Activated naive CD8-positive, alpha-beta T cell treated with anti-CD3 and anti-CD28 coated beads, Interleukin-2, amount 50 U/mL, for 24 hours (primary cell): Measurements from ENCODE around the gene TMEM256.

ENCODE experiments used
- ATAC-seq: fragments of 150-1000 bp; cut with Tn5 transposase; one replicate; pipeline ENCODE4 v1.10.0; 2021
- DNase-seq: peaks from one replicate; pipeline ENCODE4 v3.0.0; 2021
- H3K27ac Mint-ChIP-seq: one replicate; pipeline ENCODE4 v1.8.0; 2021; ENCODE audit warnings: mild to moderate bottlenecking, mixed read lengths
- H3K27me3 Mint-ChIP-seq: one replicate; pipeline ENCODE4 v1.8.0; 2021; ENCODE audit warnings: mixed read lengths
- H3K36me3 Mint-ChIP-seq: one replicate; pipeline ENCODE4 v1.8.0; 2021; ENCODE audit warnings: low read depth, mixed read lengths
- H3K4me1 Mint-ChIP-seq: one replicate; pipeline ENCODE4 v1.8.0; 2021; ENCODE audit warnings: mixed read lengths
- H3K4me3 Mint-ChIP-seq: one replicate; pipeline ENCODE4 v1.8.0; 2021; ENCODE audit warnings: mild to moderate bottlenecking, moderate library complexity, mixed read lengths
- H3K9me3 Mint-ChIP-seq: one replicate; pipeline ENCODE4 v1.8.0; 2021; ENCODE audit warnings: mixed read lengths

Gene TMEM256

GRCh38 chr17:7407082-7407481 is 3.2 kb upstream of the TMEM256 start:
- H3K4me1 Mint-ChIP-seq = peaks cover 18% of the 10 kb centered on the region
- ATAC-seq = no peak
- no peak for DNase-seq
- H3K4me3 Mint-ChIP-seq = no peak overlapping the region
- H3K9me3 Mint-ChIP-seq = no peaks in the 10 kb centered on the region
- no peak overlapping the region for H3K27ac Mint-ChIP-seq
- peaks cover 3% of the 10 kb centered on the region for H3K27me3 Mint-ChIP-seq
- H3K36me3 Mint-ChIP-seq = no peaks in the 10 kb centered on the region

GRCh38 chr17:7406235-7406825 is 2.4 kb upstream of the TMEM256 start:
- H3K27me3 Mint-ChIP-seq = peaks cover 3% of the 10 kb centered on the region
- H3K4me1 Mint-ChIP-seq = peaks cover 20% of the 10 kb centered on the region
- H3K36me3 Mint-ChIP-seq = no peaks in the 10 kb centered on the region
- ATAC-seq (no peak), DNase-seq (no peak)
- no peak overlapping the region for H3K27ac Mint-ChIP-seq
- no peaks in the 10 kb centered on the region for H3K9me3 Mint-ChIP-seq
- H3K4me3 Mint-ChIP-seq = peak overlapping the region; percentile 73

GRCh38 chr17:7405350-7406234 is 1.7 kb upstream of the TMEM256 start:
- peaks cover 3% of the 10 kb centered on the region for H3K27me3 Mint-ChIP-seq
- DNase-seq = no peak
- ATAC-seq = no peak
- H3K9me3 Mint-ChIP-seq = no peaks in the 10 kb centered on the region
- no peak overlapping the region for H3K27ac Mint-ChIP-seq
- no peaks in the 10 kb centered on the region for H3K36me3 Mint-ChIP-seq
- peaks cover 20% of the 10 kb centered on the region for H3K4me1 Mint-ChIP-seq
- H3K4me3 Mint-ChIP-seq = peak overlapping the region; percentile 74

- H3K27me3 Mint-ChIP-seq = peaks cover 3% of the 10 kb centered on the region
- no peaks in the 10 kb centered on the region for H3K9me3 Mint-ChIP-seq
- H3K4me3 Mint-ChIP-seq = peak overlapping the region; percentile 89
- no peaks in the 10 kb centered on the region for H3K36me3 Mint-ChIP-seq
- H3K4me1 Mint-ChIP-seq = peaks cover 20% of the 10 kb centered on the region
- H3K27ac Mint-ChIP-seq = no peak overlapping the region
- peak; percentile 68 for DNase-seq
- ATAC-seq = peak; percentile 27
These were observed 946 bp upstream of the TMEM256 start for GRCh38 chr17:7404737-7405349.

- ATAC-seq (peak; percentile 48), DNase-seq (no peak)
- peak overlapping the region; percentile 90 for H3K27ac Mint-ChIP-seq
- H3K36me3 Mint-ChIP-seq = no peaks in the 10 kb centered on the region
- H3K9me3 Mint-ChIP-seq = no peaks in the 10 kb centered on the region
- peaks cover 3% of the 10 kb centered on the region for H3K27me3 Mint-ChIP-seq
- peaks cover 18% of the 10 kb centered on the region for H3K4me1 Mint-ChIP-seq
- H3K4me3 Mint-ChIP-seq = peak overlapping the region; percentile 89
These were observed 245 bp downstream of the TMEM256 start for GRCh38 chr17:7403727-7403976.

GRCh38 chr17:7403043-7403726 is 712 bp downstream of the TMEM256 start:
- ATAC-seq (no peak), DNase-seq (peak; percentile 43)
- peak overlapping the region; percentile 90 for H3K27ac Mint-ChIP-seq
- H3K36me3 Mint-ChIP-seq = no peaks in the 10 kb centered on the region
- peaks cover 3% of the 10 kb centered on the region for H3K27me3 Mint-ChIP-seq
- H3K9me3 Mint-ChIP-seq = no peaks in the 10 kb centered on the region
- peak overlapping the region; percentile 89 for H3K4me3 Mint-ChIP-seq
- peaks cover 18% of the 10 kb centered on the region for H3K4me1 Mint-ChIP-seq

GRCh38 chr17:7398612-7399011 is 5.3 kb downstream of the TMEM256 start:
- no peaks in the 10 kb centered on the region for H3K27me3 Mint-ChIP-seq
- H3K9me3 Mint-ChIP-seq = no peaks in the 10 kb centered on the region
- H3K4me1 Mint-ChIP-seq = peaks cover 15% of the 10 kb centered on the region
- no peak for DNase-seq
- H3K4me3 Mint-ChIP-seq = no peak overlapping the region
- no peak overlapping the region for H3K27ac Mint-ChIP-seq
- H3K36me3 Mint-ChIP-seq = no peaks in the 10 kb centered on the region
- no peak for ATAC-seq

GRCh38 chr17:7396147-7396546 is 7.8 kb downstream of the TMEM256 start:
- no peak overlapping the region for H3K27ac Mint-ChIP-seq

GRCh38 chr17:7394452-7395191 is 9.3 kb downstream of the TMEM256 start, which contains the start of gene PLSCR3:
TSS of gene PLSCR3 (minus strand) at chr17:7394525. CDS start at chr17:7394110, 415 bp downstream.
- peak; percentile 89 for DNase-seq
- Mint-ChIP-seq H3K36me3 (peaks cover 6% of the 10 kb centered on the region), H3K9me3 (no peaks in the 10 kb centered on the region), H3K27me3 (no peaks in the 10 kb centered on the region), H3K27ac (peak within 1 kb of the TSS; percentile 90), H3K4me3 (peak within 1 kb of the TSS; percentile 94), H3K4me1 (peaks cover 20% of the 10 kb centered on the region)
- peak; percentile 88 for ATAC-seq

More at GRCh38 chr17:7396147-7396546, 7.8 kb downstream of the TMEM256 start:
- Mint-ChIP-seq H3K36me3 (peaks cover 2% of the 10 kb centered on the region), H3K27me3 (no peaks in the 10 kb centered on the region), H3K9me3 (no peaks in the 10 kb centered on the region), H3K4me3 (peak overlapping the region; percentile 9), H3K4me1 (peaks cover 18% of the 10 kb centered on the region)
- DNase-seq = no peak
- ATAC-seq = no peak

GRCh38 chr17:7393613-7394451 is 10.1 kb downstream of the TMEM256 start:
- H3K9me3 Mint-ChIP-seq = no peaks in the 10 kb centered on the region
- H3K4me1 Mint-ChIP-seq = peaks cover 20% of the 10 kb centered on the region
- H3K4me3 Mint-ChIP-seq = peak overlapping the region; percentile 94
- peak overlapping the region; percentile 82 for H3K27ac Mint-ChIP-seq
- H3K27me3 Mint-ChIP-seq = no peaks in the 10 kb centered on the region
- ATAC-seq = peak; percentile 60
- DNase-seq = peak; percentile 61
- H3K36me3 Mint-ChIP-seq = peaks cover 11% of the 10 kb centered on the region

- Mint-ChIP-seq H3K36me3 (peaks cover 11% of the 10 kb centered on the region), H3K27me3 (no peaks in the 10 kb centered on the region), H3K27ac (peak overlapping the region; percentile 22), H3K4me1 (peaks cover 20% of the 10 kb centered on the region), H3K4me3 (peak overlapping the region; percentile 94), H3K9me3 (no peaks in the 10 kb centered on the region)
- ATAC-seq = no peak
- no peak for DNase-seq
These were observed 10.9 kb downstream of the TMEM256 start for GRCh38 chr17:7392696-7393612.

GRCh38 chr17:7391307-7391706 is 12.6 kb downstream of the TMEM256 start:
- H3K9me3 Mint-ChIP-seq = no peaks in the 10 kb centered on the region
- ATAC-seq (no peak), DNase-seq (no peak)
- H3K4me1 Mint-ChIP-seq = peaks cover 20% of the 10 kb centered on the region
- H3K27me3 Mint-ChIP-seq = no peaks in the 10 kb centered on the region
- H3K27ac Mint-ChIP-seq = no peak overlapping the region
- H3K4me3 Mint-ChIP-seq = no peak overlapping the region
- H3K36me3 Mint-ChIP-seq = peaks cover 11% of the 10 kb centered on the region
